NCI-H510A treated with DMSO at 0.1 percent for 48 hours (cell line): Measurements from ENCODE around the gene TRAF3IP1.
A peak's percentile ranks its signal among the peaks of the same experiment; 100 is the strongest.
"Not testable (repeated sequence)": the region's sequence is repeated elsewhere in the genome, so short reads cannot be mapped to it uniquely, and the experiment has no call there.

ENCODE experiments used
- DNase-seq: peaks from one replicate; lab custom pipeline; 2025; lab: John Stamatoyannopoulos, UW

The TRAF3IP1 gene

GRCh38 chr2:238339814-238340213, 19.5 kb downstream of the TRAF3IP1 start:
- DNase-seq = no peak

- DNase-seq = no peak
Measured at GRCh38 chr2:238341536-238341935, 21.2 kb downstream of the TRAF3IP1 start.

GRCh38 chr2:238344035-238344434, 23.7 kb downstream of the TRAF3IP1 start:
- no peak for DNase-seq

- no peak for DNase-seq
Measured at GRCh38 chr2:238344517-238344916, 24.2 kb downstream of the TRAF3IP1 start.

GRCh38 chr2:238345297-238345968, 25.1 kb downstream of the TRAF3IP1 start:
- no peak for DNase-seq

- DNase-seq = no peak
Measured at GRCh38 chr2:238346544-238346943, 26.2 kb downstream of the TRAF3IP1 start.

- DNase-seq = no peak
Measured at GRCh38 chr2:238350150-238350897, 30.0 kb downstream of the TRAF3IP1 start.

- no peak for DNase-seq
Measured at GRCh38 chr2:238351315-238351714, 31.0 kb downstream of the TRAF3IP1 start.

- no peak for DNase-seq
Measured at GRCh38 chr2:238352361-238352760, 32.0 kb downstream of the TRAF3IP1 start.

GRCh38 chr2:238358769-238359168, 38.5 kb downstream of the TRAF3IP1 start:
- DNase-seq = no peak

GRCh38 chr2:238359403-238359802, 39.1 kb downstream of the TRAF3IP1 start:
- DNase-seq = no peak

GRCh38 chr2:238361877-238362276, 41.6 kb downstream of the TRAF3IP1 start:
- DNase-seq = no peak

- DNase-seq = no peak
Measured at GRCh38 chr2:238362626-238363025, 42.3 kb downstream of the TRAF3IP1 start.

- DNase-seq = no peak
Measured at GRCh38 chr2:238369591-238370040, 49.3 kb downstream of the TRAF3IP1 start.

GRCh38 chr2:238370094-238370822, 49.9 kb downstream of the TRAF3IP1 start:
- no peak for DNase-seq

GRCh38 chr2:238370823-238371372, 50.6 kb downstream of the TRAF3IP1 start:
- peak; percentile 79 for DNase-seq

GRCh38 chr2:238372277-238372676, 52.0 kb downstream of the TRAF3IP1 start:
- not testable (repeated sequence) for DNase-seq

GRCh38 chr2:238376884-238377391, 56.6 kb downstream of the TRAF3IP1 start:
- no peak for DNase-seq

- no peak for DNase-seq
Measured at GRCh38 chr2:238378230-238379095, 58.1 kb downstream of the TRAF3IP1 start.

- peak; percentile 39 for DNase-seq
Measured at GRCh38 chr2:238379096-238379810, 58.9 kb downstream of the TRAF3IP1 start.

GRCh38 chr2:238380336-238380735, 60.0 kb downstream of the TRAF3IP1 start:
- no peak for DNase-seq
